Neural cell (in vitro differentiated cells): ENCODE data around the gene RILPL2.

Experiments used
- EP300 ChIP-seq: fragments of 450-650 bp; conservative IDR thresholded peaks from 2 replicates; pipeline ENCODE4 v1.6.1; 2014; ENCODE audit warnings: antibody characterized with exemption, mild to moderate bottlenecking, moderate library complexity; ENCODE audit not compliant: poor library complexity, severe bottlenecking
- EZH2 ChIP-seq: fragments of 200-600, 300-800 bp; shearing (Covaris generic), sonication (generic); IDR thresholded peaks from 2 replicates; pipeline ENCODE4 v1.6.1; 2014; ENCODE audit warnings: antibody characterized with exemption, low read length, borderline replicate concordance, mild to moderate bottlenecking; ENCODE audit not compliant: insufficient read depth, poor library complexity, severe bottlenecking
- MXI1 ChIP-seq: fragments of 450-650 bp; conservative IDR thresholded peaks from 2 replicates; pipeline ENCODE4 v1.6.1; 2014; ENCODE audit warnings: antibody characterized with exemption, mild to moderate bottlenecking; ENCODE audit not compliant: poor library complexity, severe bottlenecking
- POLR2AphosphoS5 ChIP-seq: IDR thresholded peaks from 2 replicates; pipeline ENCODE4 v1.6.1; 2012
- RAD21 ChIP-seq: fragments of 450-650 bp; conservative IDR thresholded peaks from 2 replicates; pipeline ENCODE4 v1.6.1; 2014; ENCODE audit warnings: antibody characterized with exemption, mild to moderate bottlenecking, moderate library complexity
- TAF1 ChIP-seq: IDR thresholded peaks from 2 replicates; pipeline ENCODE4 v1.6.1; 2012; ENCODE audit warnings: low read depth
- TF ChIP-seq, protein P1 (sequence below): fragments of 450-650 bp; IDR thresholded peaks from 2 replicates; pipeline ENCODE4 v1.5.1; 2014; ENCODE audit warnings: antibody characterized with exemption, mild to moderate bottlenecking, moderate library complexity; ENCODE audit not compliant: poor library complexity, severe bottlenecking

DNA sequence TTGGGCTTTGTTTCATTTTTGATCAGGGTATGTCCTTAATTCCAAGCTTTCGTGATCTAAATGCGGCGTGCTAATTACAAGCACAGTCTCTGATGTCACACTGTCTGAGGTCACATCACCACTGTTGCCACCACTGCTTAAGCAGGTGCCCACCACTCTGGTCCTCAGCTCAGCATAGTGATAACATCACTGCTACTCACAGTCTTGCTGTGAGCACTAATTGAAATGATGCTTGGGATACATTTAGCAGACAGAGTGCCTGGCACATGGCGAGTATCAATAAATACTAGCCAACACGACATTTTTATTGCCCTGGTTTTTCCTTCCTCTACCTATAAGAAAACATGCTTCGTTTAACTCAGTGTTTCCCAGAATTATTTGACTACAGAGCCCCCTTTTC, 7.9 kb downstream of the RILPL2 start:
- TF ChIP-seq EP300 (no peak), RAD21 (no peak), EZH2 (no peak), MXI1 (no peak), TAF1 (no peak), POLR2AphosphoS5 (no peak)
- TF ChIP-seq, protein P1, sequence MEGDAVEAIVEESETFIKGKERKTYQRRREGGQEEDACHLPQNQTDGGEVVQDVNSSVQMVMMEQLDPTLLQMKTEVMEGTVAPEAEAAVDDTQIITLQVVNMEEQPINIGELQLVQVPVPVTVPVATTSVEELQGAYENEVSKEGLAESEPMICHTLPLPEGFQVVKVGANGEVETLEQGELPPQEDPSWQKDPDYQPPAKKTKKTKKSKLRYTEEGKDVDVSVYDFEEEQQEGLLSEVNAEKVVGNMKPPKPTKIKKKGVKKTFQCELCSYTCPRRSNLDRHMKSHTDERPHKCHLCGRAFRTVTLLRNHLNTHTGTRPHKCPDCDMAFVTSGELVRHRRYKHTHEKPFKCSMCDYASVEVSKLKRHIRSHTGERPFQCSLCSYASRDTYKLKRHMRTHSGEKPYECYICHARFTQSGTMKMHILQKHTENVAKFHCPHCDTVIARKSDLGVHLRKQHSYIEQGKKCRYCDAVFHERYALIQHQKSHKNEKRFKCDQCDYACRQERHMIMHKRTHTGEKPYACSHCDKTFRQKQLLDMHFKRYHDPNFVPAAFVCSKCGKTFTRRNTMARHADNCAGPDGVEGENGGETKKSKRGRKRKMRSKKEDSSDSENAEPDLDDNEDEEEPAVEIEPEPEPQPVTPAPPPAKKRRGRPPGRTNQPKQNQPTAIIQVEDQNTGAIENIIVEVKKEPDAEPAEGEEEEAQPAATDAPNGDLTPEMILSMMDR: no peak
